Keratinocyte (primary cell): Measurements from ENCODE around the gene CTNND2. TPM values are rescaled to one million over a fixed set of nuclear protein-coding genes. Genes with fewer than 3 reads are reported as not detected.

Experiments
- DNase-seq: peaks from one replicate; pipeline ENCODE4 v3.0.0-alpha.2; 2011; ENCODE audit warnings: low read depth, missing footprints, low spot score
- FAIRE-seq: peaks from 2 replicates; lab custom pipeline; 2011; peaks lifted over from hg19 to GRCh38; lab: Jason Lieb, UNC
- H2AFZ ChIP-seq: 2 replicates; pipeline ENCODE4 v1.6.0; 2012; ENCODE audit warnings: low read length, control low read depth, inconsistent platforms; ENCODE audit not compliant: control insufficient read depth
- H3K27ac ChIP-seq: 2 replicates; pipeline ENCODE4 v1.5.1; 2011; ENCODE audit warnings: low read length; ENCODE audit not compliant: control insufficient read depth, insufficient read depth
- H3K27me3 ChIP-seq: 3 replicates; pipeline ENCODE4 v1.6.0; 2011; ENCODE audit warnings: low read length; ENCODE audit not compliant: control insufficient read depth, insufficient read depth; ENCODE audit errors: extremely low read depth
- H3K36me3 ChIP-seq, 2 experiments: 2 replicates in 1 of 2; 3 replicates in 1 of 2; pipeline ENCODE4 v1.5.1; 2011; ENCODE audit warnings: low read length in 2 of 2, mild to moderate bottlenecking in 1 of 2; ENCODE audit not compliant: control insufficient read depth in 2 of 2, insufficient read depth in 2 of 2; ENCODE audit errors: extremely low read depth in 1 of 2
- H3K4me1 ChIP-seq: 3 replicates; pipeline ENCODE4 v1.5.1; 2011; ENCODE audit warnings: low read length; ENCODE audit not compliant: control insufficient read depth, insufficient read depth; ENCODE audit errors: extremely low read depth
- H3K4me2 ChIP-seq: 3 replicates; pipeline ENCODE4 v1.6.0; 2011; ENCODE audit warnings: low read depth, low read length; ENCODE audit not compliant: control insufficient read depth, insufficient read depth; ENCODE audit errors: extremely low read depth
- H3K4me3 ChIP-seq, 3 experiments: fragments of 200-600 bp in 1 of 3; sonication (generic) in 1 of 3; 2 replicates in 2 of 3; 3 replicates in 1 of 3; pipeline ENCODE4 v1.5.1; 2011 to 2016; ENCODE audit warnings: low read length in 3 of 3, mild to moderate bottlenecking in 3 of 3, control low read depth in 2 of 3, inconsistent platforms in 1 of 3, low read depth in 1 of 3, mixed read lengths in 1 of 3, mixed run types in 1 of 3, moderate library complexity in 1 of 3; ENCODE audit not compliant: control insufficient read depth in 2 of 3, insufficient read depth in 2 of 3; ENCODE audit errors: extremely low read depth in 1 of 3
- H3K79me2 ChIP-seq: 2 replicates; pipeline ENCODE4 v1.6.0; 2012; ENCODE audit warnings: low read length; ENCODE audit not compliant: control insufficient read depth, insufficient read depth
- H3K9ac ChIP-seq: 3 replicates; pipeline ENCODE4 v1.6.0; 2011; ENCODE audit warnings: low read length; ENCODE audit not compliant: control insufficient read depth, insufficient read depth; ENCODE audit errors: extremely low read depth
- H3K9me1 ChIP-seq: 3 replicates; pipeline ENCODE4 v1.6.0; 2011; ENCODE audit warnings: low read length; ENCODE audit not compliant: control insufficient read depth, insufficient read depth; ENCODE audit errors: extremely low read depth
- H3K9me3 ChIP-seq: 2 replicates; pipeline ENCODE4 v1.5.1; 2012; ENCODE audit warnings: low read depth, low read length; ENCODE audit not compliant: control insufficient read depth
- H4K20me1 ChIP-seq: 3 replicates; pipeline ENCODE4 v1.6.0; 2011; ENCODE audit warnings: low read length; ENCODE audit not compliant: control insufficient read depth, insufficient read depth; ENCODE audit errors: extremely low read depth
- EZH2 ChIP-seq: IDR thresholded peaks from one replicate; pipeline ENCODE4 v1.6.1; 2012; ENCODE audit warnings: inconsistent platforms, mild to moderate bottlenecking, low read length, moderate library complexity
- dilution Hi-C: fragments of 300-500 bp; cut with MboI; formaldehyde crosslinking; loops from one replicate; pipeline ENCODE4 v1.7.0; 2020; ENCODE audit warnings: low sequenced_read_pairs; ENCODE audit not compliant: extremely low pct_ligation_motif_present
- polyA plus RNA-seq, 5 experiments: library from polyadenylated mRNA; depleted of rRNA in 3 of 5; stranded (reverse) in 3 of 5; stranded (forward) in 1 of 5; unstranded in 1 of 5; fragments of >200 nt; gene quantifications; 1 replicate in 1 of 5; 2 replicates in 3 of 5; 3 replicates in 1 of 5; pipeline versions ENCODE4 v1.2.1 to v1.2.3, GENCODE V29; 2011 to 2012; ENCODE audit warnings: missing spikeins in 2 of 5, low read depth in 1 of 5, low replicate concordance in 1 of 5
- TF ChIP-seq, protein P1 (sequence below), 3 experiments: IDR thresholded peaks in 1 of 3; conservative IDR thresholded peaks in 1 of 3; optimal IDR thresholded peaks in 1 of 3; 2 replicates in 2 of 3; 3 replicates in 1 of 3; pipeline versions ENCODE3 to v1.5.1; 2011; ENCODE audit warnings: low read length in 3 of 3, mild to moderate bottlenecking in 3 of 3, moderate library complexity in 2 of 3, control low read depth in 1 of 3, inconsistent platforms in 1 of 3; ENCODE audit not compliant: insufficient read depth in 2 of 3; ENCODE audit errors: extremely low read depth in 1 of 3

Gene CTNND2
- polyA plus RNA-seq, 1 donor (not counting 4 experiments of a cell fraction or from before 2014, with no cell fraction given) = not detected

DNA sequence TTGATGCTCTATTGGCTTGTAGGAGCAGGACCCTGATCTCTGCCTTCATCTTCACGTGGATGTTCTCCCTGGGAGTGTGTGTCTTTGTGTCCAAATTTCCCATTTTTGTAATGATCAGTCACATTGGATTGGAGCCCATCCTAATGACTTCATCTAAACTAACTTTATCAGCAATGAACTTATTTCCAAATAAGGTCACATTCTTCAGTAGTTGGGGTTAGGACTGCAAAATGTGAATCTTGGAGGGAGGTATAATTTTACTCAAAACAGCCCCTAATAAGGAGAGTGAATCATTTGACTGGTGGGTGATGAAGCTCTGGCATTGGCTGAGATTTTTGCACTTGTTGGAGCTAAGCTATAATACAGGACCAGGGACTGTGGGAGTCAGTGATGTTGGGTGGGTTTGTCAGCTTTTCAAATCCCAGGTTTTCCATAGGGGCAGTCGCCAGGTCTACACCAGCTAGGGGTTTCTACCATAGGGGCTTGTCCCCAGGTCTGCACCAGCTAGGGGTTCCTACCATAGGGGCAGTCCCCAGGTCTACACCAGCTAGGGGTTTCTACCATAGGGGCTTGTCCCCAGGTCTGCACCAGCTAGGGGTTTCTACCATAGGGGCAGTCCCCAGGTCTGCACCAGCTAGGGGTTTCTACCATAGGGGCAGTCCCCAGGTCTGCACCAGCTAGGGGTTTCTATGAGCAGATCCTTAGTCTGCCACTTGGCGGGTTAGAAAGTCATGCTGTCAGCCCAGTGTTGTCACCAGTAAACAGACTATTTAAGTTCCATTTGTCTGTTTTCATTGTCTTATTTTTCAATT lies 760.6 kb downstream of the CTNND2 start:
- Histone ChIP-seq H3K36me3 (no peaks in the 10 kb centered on the region), H3K79me2 (no peaks in the 10 kb centered on the region), H3K4me3 (no peak overlapping the region), H3K4me2 (no peak overlapping the region), H4K20me1 (no peaks in the 10 kb centered on the region), H3K9me1 (no peaks in the 10 kb centered on the region), H3K9ac (no peak overlapping the region), H3K27ac (no peak overlapping the region), H3K4me1 (no peaks in the 10 kb centered on the region), H3K27me3 (no peaks in the 10 kb centered on the region), H3K9me3 (no peaks in the 10 kb centered on the region), H2AFZ (no peak overlapping the region)
- TF ChIP-seq EZH2 = no peak
- TF ChIP-seq, protein P1, sequence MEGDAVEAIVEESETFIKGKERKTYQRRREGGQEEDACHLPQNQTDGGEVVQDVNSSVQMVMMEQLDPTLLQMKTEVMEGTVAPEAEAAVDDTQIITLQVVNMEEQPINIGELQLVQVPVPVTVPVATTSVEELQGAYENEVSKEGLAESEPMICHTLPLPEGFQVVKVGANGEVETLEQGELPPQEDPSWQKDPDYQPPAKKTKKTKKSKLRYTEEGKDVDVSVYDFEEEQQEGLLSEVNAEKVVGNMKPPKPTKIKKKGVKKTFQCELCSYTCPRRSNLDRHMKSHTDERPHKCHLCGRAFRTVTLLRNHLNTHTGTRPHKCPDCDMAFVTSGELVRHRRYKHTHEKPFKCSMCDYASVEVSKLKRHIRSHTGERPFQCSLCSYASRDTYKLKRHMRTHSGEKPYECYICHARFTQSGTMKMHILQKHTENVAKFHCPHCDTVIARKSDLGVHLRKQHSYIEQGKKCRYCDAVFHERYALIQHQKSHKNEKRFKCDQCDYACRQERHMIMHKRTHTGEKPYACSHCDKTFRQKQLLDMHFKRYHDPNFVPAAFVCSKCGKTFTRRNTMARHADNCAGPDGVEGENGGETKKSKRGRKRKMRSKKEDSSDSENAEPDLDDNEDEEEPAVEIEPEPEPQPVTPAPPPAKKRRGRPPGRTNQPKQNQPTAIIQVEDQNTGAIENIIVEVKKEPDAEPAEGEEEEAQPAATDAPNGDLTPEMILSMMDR (optimal IDR thresholded peaks at IDR 0.05 in 1 of 3, IDR thresholded peaks at IDR 0.05 in 1 of 3, conservative IDR thresholded peaks at IDR 0.05 in 1 of 3; ENCODE audit: extremely low read depth in 1 of 3, insufficient read depth in 2 of 3, low read length in 3 of 3) = no peak
- dilution Hi-C loops = no loop called here
- no peak for DNase-seq
- FAIRE-seq = no peak

GRCh38 chr5:11139217-11139865 lies 764.9 kb downstream of the CTNND2 start:
- Histone ChIP-seq H3K4me1 (no peaks in the 10 kb centered on the region), H3K79me2 (no peaks in the 10 kb centered on the region), H3K4me3 (no peak overlapping the region), H4K20me1 (no peaks in the 10 kb centered on the region), H3K9ac (no peak overlapping the region), H3K27me3 (no peaks in the 10 kb centered on the region), H3K36me3 (no peaks in the 10 kb centered on the region), H3K9me1 (no peaks in the 10 kb centered on the region), H3K27ac (no peak overlapping the region), H3K9me3 (no peaks in the 10 kb centered on the region), H2AFZ (no peak overlapping the region), H3K4me2 (no peak overlapping the region)
- FAIRE-seq = no peak
- dilution Hi-C loops = no loop called here
- TF ChIP-seq, protein P1 (optimal IDR thresholded peaks at IDR 0.05 in 1 of 3, IDR thresholded peaks at IDR 0.05 in 1 of 3, conservative IDR thresholded peaks at IDR 0.05 in 1 of 3; ENCODE audit: extremely low read depth in 1 of 3, insufficient read depth in 2 of 3, low read length in 3 of 3) = no peak
- TF ChIP-seq EZH2 = no peak
- no peak for DNase-seq
